A673 (cell line): ENCODE data around the gene RAB7B. TPM values are rescaled to one million over a fixed set of nuclear protein-coding genes. Genes with fewer than 3 reads are reported as not detected.

ENCODE experiments used
- BruUV-seq: library from RNA; stranded (reverse); fragments of 400-500 nt; replicated peaks from 2 replicates; lab custom pipeline; 2021; lab: Mats Ljungman, UMichigan
- CTCF ChIA-PET: fragments of 300-600 bp; sonication (Branson Sonifier 250); formaldehyde crosslinking; loops from one replicate; lab custom pipeline; 2022; ENCODE audit warnings: antibody characterized with exemption; lab: Charles Lee
- POLR2A ChIA-PET: fragments of 300-600 bp; sonication (Branson Sonifier 250); formaldehyde crosslinking; loops from one replicate; lab custom pipeline; 2022; ENCODE audit warnings: antibody characterized with exemption; ENCODE audit not compliant: low non-redundant PET; lab: Charles Lee
- DNase-seq: peaks from one replicate; pipeline ENCODE4 v3.0.0-alpha.2; 2015; ENCODE audit warnings: low spot score
- H3K27ac ChIP-seq: fragments of 200-600 bp; sonication (generic); 2 replicates; pipeline ENCODE4 v1.5.1; 2016; ENCODE audit warnings: mixed run types, low read depth, mild to moderate bottlenecking, mixed read lengths, antibody characterized with exemption, low read length; ENCODE audit not compliant: poor library complexity, severe bottlenecking
- H3K27me3 ChIP-seq: fragments of 200-600 bp; sonication (generic); replicated peaks from 2 replicates; pipeline ENCODE4 v1.6.1; 2017; ENCODE audit warnings: mixed run types, low read depth, mild to moderate bottlenecking, mixed read lengths, antibody characterized with exemption, low read length; ENCODE audit not compliant: insufficient read depth, poor library complexity
- H3K36me3 ChIP-seq: fragments of 200-600 bp; sonication (generic); 2 replicates; pipeline ENCODE4 v1.6.1; 2016; ENCODE audit warnings: mixed run types, mild to moderate bottlenecking, mixed read lengths, antibody characterized with exemption, low read length; ENCODE audit not compliant: insufficient read depth, poor library complexity, severe bottlenecking
- H3K4me1 ChIP-seq: fragments of 200-600 bp; sonication (generic); 2 replicates; pipeline ENCODE4 v1.6.1; 2017; ENCODE audit warnings: mixed run types, mild to moderate bottlenecking, mixed read lengths, antibody characterized with exemption, low read length; ENCODE audit not compliant: insufficient read depth, poor library complexity, severe bottlenecking
- H3K4me3 ChIP-seq: fragments of 200-600 bp; sonication (generic); 2 replicates; pipeline ENCODE4 v1.5.1; 2016; ENCODE audit warnings: low read depth, mixed run types, mild to moderate bottlenecking, mixed read lengths, low read length; ENCODE audit not compliant: poor library complexity, severe bottlenecking
- H3K9me3 ChIP-seq: fragments of 200-600 bp; sonication (generic); 2 replicates; pipeline ENCODE4 v1.6.1; 2016; ENCODE audit warnings: mixed run types, low read depth, mild to moderate bottlenecking, mixed read lengths, antibody characterized with exemption, low read length; ENCODE audit not compliant: poor library complexity, severe bottlenecking
- EZH2 ChIP-seq: fragments of 200-600 bp; sonication (generic); IDR thresholded peaks from 2 replicates; pipeline ENCODE4 v1.6.1; 2017; ENCODE audit warnings: borderline replicate concordance, low read depth, mild to moderate bottlenecking, mixed read lengths, antibody characterized with exemption, low read length; ENCODE audit not compliant: poor library complexity, severe bottlenecking
- intact Hi-C: fragments of 100-400 bp; cut with micrococcal nuclease; formaldehyde crosslinking; loops from one replicate; pipeline ENCODE4 v1.10.0; 2022; ENCODE audit not compliant: unreplicated experiment
- total RNA-seq: library from RNA; stranded (reverse); gene quantifications from 2 replicates; pipeline ENCODE4 v1.2.3, GENCODE V29; 2021
- TF ChIP-seq, protein P1 (sequence below): fragments of 300-800, 200-600 bp; sonication (generic); conservative IDR thresholded peaks from 2 replicates; pipeline ENCODE4 v1.5.1; 2017; ENCODE audit warnings: low read depth, mild to moderate bottlenecking, antibody characterized with exemption, low read length, moderate library complexity, mixed read lengths

Gene RAB7B
- total RNA-seq, 1 experiment from 2014 or later, result 0.11 TPM

DNA sequence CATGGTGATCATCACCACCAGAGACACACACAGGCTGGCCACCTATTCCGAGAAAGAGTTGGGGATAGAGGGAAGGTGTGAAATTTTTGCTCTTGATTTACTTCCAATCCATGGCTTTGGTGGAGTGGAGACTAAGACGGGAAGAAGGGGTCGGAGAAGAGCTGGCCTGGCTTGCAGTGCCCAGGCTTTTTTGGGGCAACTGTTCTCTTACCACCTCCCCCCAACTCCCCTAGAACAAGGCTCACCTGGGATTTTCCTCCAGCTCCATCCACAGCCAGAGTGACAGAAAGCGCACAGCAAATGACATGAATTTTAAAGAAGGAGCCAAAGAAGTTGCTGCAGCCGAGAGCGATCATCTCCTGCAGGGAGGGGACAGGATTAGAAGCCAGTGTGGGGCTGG lies 75.9 kb downstream of the RAB7B start:
- H3K9me3 ChIP-seq, result no peaks in the 10 kb centered on the region
- DNase-seq, result no peak
- intact Hi-C loops, result no loop called here
- H3K27ac ChIP-seq, result no peak overlapping the region
- no peaks in the 10 kb centered on the region for H3K36me3 ChIP-seq
- CTCF ChIA-PET, result interaction anchor here (1.0 kb wide), 1 partner anchor 50 kb away, joined by 3 read pairs; no protein-coding TSS in a partner anchor
- no peaks in the 10 kb centered on the region for H3K27me3 ChIP-seq
- POLR2A ChIA-PET, result no interaction called here
- no peak overlapping the region for H3K4me3 ChIP-seq
- BruUV-seq, result no TSS peak
- TF ChIP-seq EZH2, result no peak
- TF ChIP-seq, protein P1, sequence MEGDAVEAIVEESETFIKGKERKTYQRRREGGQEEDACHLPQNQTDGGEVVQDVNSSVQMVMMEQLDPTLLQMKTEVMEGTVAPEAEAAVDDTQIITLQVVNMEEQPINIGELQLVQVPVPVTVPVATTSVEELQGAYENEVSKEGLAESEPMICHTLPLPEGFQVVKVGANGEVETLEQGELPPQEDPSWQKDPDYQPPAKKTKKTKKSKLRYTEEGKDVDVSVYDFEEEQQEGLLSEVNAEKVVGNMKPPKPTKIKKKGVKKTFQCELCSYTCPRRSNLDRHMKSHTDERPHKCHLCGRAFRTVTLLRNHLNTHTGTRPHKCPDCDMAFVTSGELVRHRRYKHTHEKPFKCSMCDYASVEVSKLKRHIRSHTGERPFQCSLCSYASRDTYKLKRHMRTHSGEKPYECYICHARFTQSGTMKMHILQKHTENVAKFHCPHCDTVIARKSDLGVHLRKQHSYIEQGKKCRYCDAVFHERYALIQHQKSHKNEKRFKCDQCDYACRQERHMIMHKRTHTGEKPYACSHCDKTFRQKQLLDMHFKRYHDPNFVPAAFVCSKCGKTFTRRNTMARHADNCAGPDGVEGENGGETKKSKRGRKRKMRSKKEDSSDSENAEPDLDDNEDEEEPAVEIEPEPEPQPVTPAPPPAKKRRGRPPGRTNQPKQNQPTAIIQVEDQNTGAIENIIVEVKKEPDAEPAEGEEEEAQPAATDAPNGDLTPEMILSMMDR, result no peak
- H3K4me1 ChIP-seq, result peaks cover 11% of the 10 kb centered on the region

Other genes with a start within 250 kb of the RAB7B start
- 7.9 and 9.5 TPM in 2 replicates for gene RAB29, start 227.9 kb downstream of the RAB7B start, total RNA-seq
- gene SLC41A1, start 190.2 kb downstream of the RAB7B start, total RNA-seq, result 16.1 and 19.5 TPM in 2 replicates
- gene PM20D1, start 153.3 kb downstream of the RAB7B start, total RNA-seq, result not detected in 2 replicates
- gene SLC26A9, start 59.9 kb downstream of the RAB7B start, total RNA-seq, result not detected in 2 replicates
- 0.39 TPM in 1 of 2 replicates, not detected in the other for gene CTSE, start 20.5 kb upstream of the RAB7B start, total RNA-seq
- not detected in 2 replicates for gene RHEX, start 49.8 kb upstream of the RAB7B start, total RNA-seq
- gene AVPR1B, start 114.0 kb upstream of the RAB7B start, total RNA-seq, result not detected in 2 replicates
- gene FAM72A, start 199.4 kb upstream of the RAB7B start, total RNA-seq, result 20.6 and 22.4 TPM in 2 replicates
- 75.4 and 92.8 TPM in 2 replicates for gene SRGAP2, start 200.1 kb upstream of the RAB7B start, total RNA-seq